ENCODE data around the gene PPARD. TPM values are rescaled to one million over a fixed set of nuclear protein-coding genes. Genes with fewer than 3 reads are reported as not detected.
A peak's percentile ranks its signal among the peaks of the same experiment; 100 is the strongest.
"Not testable (repeated sequence)": the region's sequence is repeated elsewhere in the genome, so short reads cannot be mapped to it uniquely, and the experiment has no call there.

Gene PPARD
- total RNA-seq, 1 donor from 2014 or later: 20.0 TPM

- DNase-seq (ENCODE audit: low read depth): no peak
Observed at GRCh38 chr6:35378261-35378660, 35.9 kb downstream of the PPARD start.

- DNase-seq (ENCODE audit: low read depth): no peak
Observed at GRCh38 chr6:35381132-35381531, 38.8 kb downstream of the PPARD start.

- no peak for DNase-seq (ENCODE audit: low read depth)
Observed at GRCh38 chr6:35382015-35382414, 39.7 kb downstream of the PPARD start.

GRCh38 chr6:35385457-35386202, 43.3 kb downstream of the PPARD start:
- peak; percentile 51 for DNase-seq (ENCODE audit: low read depth)

DNA sequence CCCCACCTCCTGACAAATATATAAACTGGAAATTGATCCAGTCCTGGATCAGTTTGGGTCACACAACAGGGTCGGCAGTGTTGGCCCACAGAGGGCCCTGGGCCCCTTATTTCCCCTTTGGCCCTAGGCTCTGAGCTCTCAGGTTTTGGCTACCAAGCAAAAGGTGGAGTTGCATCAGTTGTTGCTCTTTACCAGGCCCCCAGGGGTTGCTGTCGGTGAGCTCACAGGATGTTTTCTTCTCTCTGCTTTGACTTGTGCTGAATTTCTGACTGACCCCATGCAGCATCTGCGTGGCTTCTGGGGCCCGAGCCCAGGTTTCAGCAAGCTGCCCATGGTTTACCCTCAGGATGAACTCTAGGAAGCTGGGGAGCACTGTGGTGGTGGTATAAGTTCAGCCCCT, 44.6 kb downstream of the PPARD start:
- no peak for DNase-seq (ENCODE audit: low read depth)

DNA sequence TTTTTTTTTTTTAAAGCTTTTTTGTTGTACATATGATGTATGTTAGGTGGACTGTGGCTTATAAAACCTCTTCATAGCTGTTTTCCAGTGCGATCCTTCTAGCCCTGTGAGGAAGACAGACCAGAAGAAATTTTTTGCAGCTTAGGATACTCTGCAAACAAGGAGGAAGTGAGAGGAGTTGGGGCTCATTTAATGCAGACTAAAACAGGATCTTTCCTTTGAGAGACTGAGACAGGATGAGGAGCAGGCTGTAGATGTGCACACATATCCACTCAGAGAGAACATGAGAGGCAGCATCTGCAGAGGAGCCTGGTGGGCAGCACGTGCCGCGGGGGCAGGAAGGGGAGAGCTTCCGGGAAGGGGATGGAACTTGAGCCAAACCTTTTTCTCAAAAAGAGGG, 45.7 kb downstream of the PPARD start:
- no peak for DNase-seq (ENCODE audit: low read depth)

DNA sequence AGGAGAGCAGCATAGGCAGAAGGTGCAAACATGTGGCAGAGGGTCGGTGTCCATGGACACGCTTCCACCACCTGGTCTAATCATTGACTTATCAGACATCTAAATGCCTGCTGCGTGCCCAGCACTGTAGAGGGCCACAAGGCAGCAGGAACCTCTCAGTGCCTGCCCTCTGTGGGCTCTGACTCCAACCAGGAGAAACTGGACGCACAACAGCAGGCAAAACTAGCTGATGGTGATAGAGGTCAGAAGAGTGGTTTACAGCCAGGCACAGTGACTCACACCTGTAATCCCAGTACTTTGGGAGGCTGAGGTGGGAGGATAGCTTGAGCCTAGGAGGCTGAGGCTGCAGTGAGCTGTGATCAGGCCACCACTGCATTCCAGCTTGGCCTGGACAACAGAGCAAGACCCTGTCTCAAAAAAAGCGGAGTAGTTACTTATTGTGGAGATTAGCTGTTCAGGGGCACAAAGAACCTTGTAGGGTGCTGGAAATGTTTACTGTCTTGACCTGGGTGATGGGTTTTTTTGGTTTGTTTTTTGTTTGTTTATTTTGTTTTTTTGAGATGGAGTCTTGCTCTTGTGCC, 46.5 kb downstream of the PPARD start:
- no peak for DNase-seq (ENCODE audit: low read depth)

GRCh38 chr6:35389386-35389785, 47.0 kb downstream of the PPARD start:
- DNase-seq (ENCODE audit: low read depth): not testable (repeated sequence)

DNA sequence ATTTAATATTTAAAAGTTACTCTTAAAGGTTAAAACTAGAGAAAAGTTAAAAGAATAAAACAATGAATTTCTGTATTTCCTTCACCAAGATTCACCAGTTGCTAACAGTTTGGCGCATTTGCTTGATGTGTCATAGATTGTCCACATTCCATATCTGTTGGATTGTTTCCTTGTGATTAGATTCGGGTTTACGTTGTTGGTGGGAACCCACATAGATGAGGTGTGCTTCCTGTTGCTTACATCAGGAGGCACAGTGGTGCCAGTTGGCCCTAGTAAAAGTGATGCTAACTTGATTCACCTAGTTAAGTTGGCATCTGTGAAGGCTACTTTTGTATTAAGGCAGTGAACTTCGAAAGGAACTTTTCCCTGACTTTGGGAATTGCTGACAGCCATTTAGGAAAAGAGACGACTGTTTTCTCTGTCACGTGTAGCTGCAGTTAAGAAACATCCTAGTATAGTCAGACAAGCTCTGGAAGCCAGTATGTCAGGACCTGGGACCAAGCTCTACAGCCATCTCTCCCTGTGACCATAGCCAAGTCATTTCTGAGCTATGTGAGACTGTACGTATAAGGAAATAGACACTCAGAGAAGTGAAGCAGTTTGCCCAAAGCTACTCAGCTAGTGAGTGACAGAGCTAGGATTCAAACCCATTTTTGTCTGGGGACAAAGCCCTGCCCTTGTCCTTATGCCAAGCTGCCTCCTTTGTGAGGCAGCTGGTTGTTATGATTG, 49.0 kb downstream of the PPARD start:
- DNase-seq (ENCODE audit: low read depth): peak; percentile 47

GRCh38 chr6:35392111-35392702, 49.8 kb downstream of the PPARD start:
- DNase-seq (ENCODE audit: low read depth): no peak

GRCh38 chr6:35392773-35393672, 50.7 kb downstream of the PPARD start:
- no peak for DNase-seq (ENCODE audit: low read depth)

GRCh38 chr6:35396991-35397390, 54.6 kb downstream of the PPARD start:
- no peak for DNase-seq (ENCODE audit: low read depth)

- DNase-seq (ENCODE audit: low read depth): no peak
Observed at GRCh38 chr6:35397806-35398418, 55.6 kb downstream of the PPARD start.

DNA sequence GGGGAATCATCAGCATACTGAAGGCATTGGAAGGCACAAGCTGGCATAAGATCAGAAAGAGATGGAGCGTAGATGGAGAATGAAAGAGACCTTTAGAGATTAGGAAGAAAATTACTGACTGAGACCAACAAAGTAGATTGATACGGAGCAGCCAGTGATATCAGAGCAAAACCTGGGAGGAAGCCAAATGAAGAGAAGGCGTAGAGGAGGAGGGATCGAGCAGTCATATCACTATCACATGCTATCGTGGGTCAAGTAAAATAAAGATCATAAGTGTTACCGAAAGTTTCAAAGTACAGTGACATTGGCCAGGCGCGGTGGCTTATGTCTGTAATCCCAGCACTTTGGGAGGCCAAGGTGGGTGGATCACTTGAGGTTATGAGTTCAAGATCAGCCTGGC, 56.2 kb downstream of the PPARD start:
- DNase-seq (ENCODE audit: low read depth): no peak

- no peak for DNase-seq (ENCODE audit: low read depth)
Observed at GRCh38 chr6:35400111-35400510, 57.8 kb downstream of the PPARD start.

DNA sequence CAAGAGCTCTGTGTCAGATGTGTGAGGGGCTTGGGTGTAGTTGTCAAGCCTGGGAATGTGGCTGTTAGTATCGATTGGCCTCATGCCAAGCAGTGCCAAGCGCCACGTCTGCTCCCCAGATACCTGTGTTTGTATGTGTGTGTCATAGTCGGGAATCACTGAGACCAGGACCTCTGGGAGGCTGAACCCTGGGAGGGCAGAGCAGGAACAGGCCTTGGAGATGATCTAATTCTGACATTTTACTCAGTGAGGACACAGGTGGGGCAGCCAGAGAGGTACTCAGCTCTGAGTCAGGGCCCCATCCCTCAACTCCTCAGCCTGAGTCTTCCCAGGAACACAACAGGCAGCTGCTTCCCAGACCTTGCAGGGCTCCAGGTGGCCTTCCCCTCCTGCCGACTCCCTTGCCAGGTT, 58.5 kb downstream of the PPARD start:
- DNase-seq (ENCODE audit: low read depth): no peak

GRCh38 chr6:35401514-35401913, 59.2 kb downstream of the PPARD start:
- DNase-seq (ENCODE audit: low read depth): no peak

DNA sequence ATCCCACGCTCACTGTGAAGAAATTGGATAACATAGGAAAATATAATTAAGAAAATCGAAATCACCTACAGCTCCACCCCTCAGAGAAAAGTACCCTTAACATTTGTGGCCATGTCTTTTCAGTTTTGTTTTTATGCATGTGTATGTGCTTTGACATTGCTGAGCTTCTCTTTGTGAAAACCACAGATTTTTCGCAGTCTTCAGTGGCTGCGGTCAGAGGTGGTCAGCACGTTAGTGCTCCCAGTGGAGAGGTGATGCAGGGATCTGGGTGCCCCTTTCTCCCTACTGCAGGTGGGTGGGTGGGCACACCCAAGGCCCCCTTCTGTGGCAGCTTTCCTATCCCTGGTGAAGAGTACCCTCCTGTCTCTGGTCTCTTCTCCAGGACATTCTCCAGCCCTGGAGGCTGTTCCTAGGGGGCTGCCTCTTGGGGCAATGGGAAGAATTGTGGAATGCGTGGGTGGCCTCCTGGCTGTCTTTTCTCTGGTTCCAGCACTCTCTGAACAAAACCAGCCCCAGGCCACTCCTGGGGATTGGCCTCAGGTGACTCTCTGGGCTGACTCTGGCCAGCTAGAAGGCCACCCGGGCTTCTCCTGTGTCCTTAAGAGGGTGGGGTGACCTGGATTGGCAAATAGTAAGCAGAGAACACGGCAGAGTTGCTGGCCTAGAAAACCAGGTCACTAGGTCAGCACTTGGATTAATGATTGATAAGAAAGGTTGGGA, 59.9 kb downstream of the PPARD start:
- no peak for DNase-seq (ENCODE audit: low read depth)

- DNase-seq (ENCODE audit: low read depth): no peak
Observed at GRCh38 chr6:35402856-35403191, 60.5 kb downstream of the PPARD start.
